GM12892 (cell line): Measurements from ENCODE around the gene NOM1. TPM values are rescaled to one million over a fixed set of nuclear protein-coding genes. Genes with fewer than 3 reads are reported as not detected.
"Not testable (repeated sequence)": the region's sequence is repeated elsewhere in the genome, so short reads cannot be mapped to it uniquely, and the experiment has no call there.

Experiments used
- DNase-seq: peaks from one replicate; pipeline ENCODE4 v3.0.0; 2011; ENCODE audit not compliant: insufficient read length
- FAIRE-seq: peaks from 2 replicates; lab custom pipeline; 2011; peaks lifted over from hg19 to GRCh38; lab: Jason Lieb, UNC
- POLR2A ChIP-seq: IDR thresholded peaks from 2 replicates; pipeline ENCODE4 v1.6.1; 2011; ENCODE audit warnings: low read depth, low read length, control low read depth
- POLR2AphosphoS5 ChIP-seq: IDR thresholded peaks from 2 replicates; pipeline ENCODE4 v1.6.1; 2011; ENCODE audit warnings: low read depth, low read length, control low read depth
- TAF1 ChIP-seq: IDR thresholded peaks from 2 replicates; pipeline ENCODE4 v1.6.1; 2011; ENCODE audit warnings: low read depth, mild to moderate bottlenecking, control low read depth, low read length, borderline replicate concordance
- polyA plus RNA-seq: library from polyadenylated mRNA; unstranded; fragments of >200 nt; gene quantifications from one replicate; pipeline ENCODE4 v1.2.1, GENCODE V29; 2012; ENCODE audit warnings: missing spikeins, inconsistent platforms; ENCODE audit not compliant: missing spikeins

NOM1 gene, protein sequence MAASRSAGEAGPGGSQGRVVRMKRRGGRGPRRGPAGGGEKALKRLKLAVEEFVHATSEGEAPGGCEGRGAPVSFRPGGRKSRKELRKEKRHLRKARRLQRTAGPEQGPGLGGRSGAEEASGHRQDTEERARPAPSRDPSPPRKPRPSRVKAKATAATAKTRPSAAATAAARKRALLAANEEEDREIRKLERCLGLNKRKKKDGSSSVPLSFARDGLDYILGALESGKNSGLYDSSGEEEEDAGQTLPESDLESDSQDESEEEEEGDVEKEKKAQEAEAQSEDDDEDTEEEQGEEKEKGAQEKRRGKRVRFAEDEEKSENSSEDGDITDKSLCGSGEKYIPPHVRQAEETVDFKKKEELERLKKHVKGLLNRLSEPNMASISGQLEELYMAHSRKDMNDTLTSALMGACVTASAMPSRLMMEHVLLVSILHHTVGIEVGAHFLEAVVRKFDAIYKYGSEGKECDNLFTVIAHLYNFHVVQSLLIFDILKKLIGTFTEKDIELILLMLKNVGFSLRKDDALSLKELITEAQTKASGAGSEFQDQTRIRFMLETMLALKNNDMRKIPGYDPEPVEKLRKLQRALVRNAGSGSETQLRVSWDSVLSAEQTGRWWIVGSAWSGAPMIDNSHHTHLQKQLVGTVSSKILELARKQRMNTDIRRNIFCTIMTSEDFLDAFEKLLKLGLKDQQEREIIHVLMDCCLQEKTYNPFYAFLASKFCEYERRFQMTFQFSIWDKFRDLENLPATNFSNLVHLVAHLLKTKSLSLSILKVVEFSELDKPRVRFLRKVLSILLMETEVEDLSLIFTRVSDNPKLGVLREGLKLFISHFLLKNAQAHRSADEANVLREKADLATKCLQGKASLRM
- polyA plus RNA-seq = 16.0 TPM

- FAIRE-seq = peak; percentile 94
- DNase-seq = peak; percentile 93
- TF ChIP-seq POLR2A (peak; percentile 91), TAF1 (peak; percentile 96), POLR2AphosphoS5 (peak; percentile 77)
Observed at GRCh38 chr7:156949541-156950380, at the start of gene NOM1. NOM1 (plus strand) TSS chr7:156949712; CDS start chr7:156949738, 26 bp downstream.

GRCh38 chr7:156900093-156900492 is 49.4 kb upstream of the NOM1 start:
- DNase-seq, FAIRE-seq: not testable (repeated sequence)

GRCh38 chr7:156903232-156903909 is 46.1 kb upstream of the NOM1 start:
- TF ChIP-seq POLR2A (no peak), TAF1 (no peak)
- no peak for FAIRE-seq
- no peak for DNase-seq

DNA sequence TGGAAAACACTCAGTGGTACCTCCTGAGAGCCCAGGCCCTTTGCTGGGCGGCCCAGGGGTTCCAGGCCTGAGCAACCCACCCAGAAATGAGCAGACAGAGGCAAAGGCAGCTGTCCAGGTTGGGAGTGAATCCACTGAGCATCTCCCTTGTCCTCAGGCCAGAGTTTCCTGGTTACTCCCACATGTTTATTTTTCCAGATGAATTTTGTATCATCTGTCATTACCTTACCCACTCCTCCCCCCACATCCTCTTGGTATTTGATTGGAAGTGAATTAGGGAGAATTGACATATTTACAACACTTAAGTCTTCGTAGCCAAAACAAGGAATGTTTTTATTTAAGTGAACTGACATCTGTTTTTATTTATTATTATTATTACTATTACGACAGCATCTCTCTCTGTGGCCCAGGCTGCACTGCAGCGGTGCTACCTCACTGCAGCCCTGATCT is 43.3 kb upstream of the NOM1 start:
- no peak for FAIRE-seq
- no peak for DNase-seq
- no peak for TF ChIP-seq POLR2A
- TF ChIP-seq TAF1 = no peak
- no peak for TF ChIP-seq POLR2AphosphoS5

DNA sequence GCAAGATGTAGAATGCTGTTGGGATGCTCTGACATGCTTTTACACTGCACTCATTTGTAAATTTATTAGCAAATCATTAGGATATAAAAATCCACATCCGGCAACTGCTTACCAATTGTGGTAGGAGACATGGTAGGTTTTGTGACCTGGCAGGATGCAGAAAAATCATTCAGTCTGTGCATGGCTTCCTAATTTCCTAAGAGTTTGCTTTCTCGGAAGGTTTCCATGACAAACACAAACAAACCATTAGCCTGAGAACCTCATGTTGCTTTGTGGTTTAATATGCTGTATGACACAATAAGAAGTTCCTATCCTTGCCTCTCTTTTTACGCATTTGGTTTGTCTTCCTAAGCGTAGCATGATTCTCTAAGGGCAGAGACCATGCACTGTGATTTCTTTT is 41.9 kb upstream of the NOM1 start:
- FAIRE-seq (no peak), DNase-seq (no peak)
- TF ChIP-seq TAF1 = no peak

- not testable (repeated sequence) for DNase-seq, FAIRE-seq
Observed at GRCh38 chr7:156909574-156910252, 39.8 kb upstream of the NOM1 start.

- FAIRE-seq (no peak), DNase-seq (no peak)
- TF ChIP-seq POLR2A (no peak), POLR2AphosphoS5 (no peak), TAF1 (no peak)
Observed at GRCh38 chr7:156918635-156919034, 30.9 kb upstream of the NOM1 start.

- no peak for FAIRE-seq
- TF ChIP-seq POLR2A (no peak), TAF1 (no peak), POLR2AphosphoS5 (no peak)
- DNase-seq = no peak
Observed at GRCh38 chr7:156919132-156919713, 30.3 kb upstream of the NOM1 start.

DNA sequence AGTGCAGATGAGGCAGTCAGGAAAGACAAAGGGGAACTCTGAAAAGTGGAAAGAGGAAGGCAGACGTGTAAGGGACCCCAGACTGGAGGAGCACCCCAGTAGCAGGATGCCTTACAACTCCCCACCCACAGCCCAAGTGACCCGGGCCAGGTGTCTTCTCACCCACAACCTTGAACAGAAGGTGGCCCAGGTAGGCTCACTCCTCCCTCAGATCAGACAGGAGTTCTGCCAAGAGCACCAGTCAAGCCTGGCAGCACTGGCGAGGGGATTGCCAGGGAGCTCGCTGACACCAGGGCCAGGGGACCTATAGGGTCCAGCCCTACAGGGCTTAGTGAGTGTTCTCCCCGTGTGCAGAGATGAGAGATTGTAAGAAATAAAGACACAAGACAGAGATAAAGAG is 29.4 kb upstream of the NOM1 start:
- FAIRE-seq (no peak), DNase-seq (no peak)
- no peak for TF ChIP-seq POLR2A
- TF ChIP-seq POLR2AphosphoS5 = no peak
- TF ChIP-seq TAF1 = no peak

DNA sequence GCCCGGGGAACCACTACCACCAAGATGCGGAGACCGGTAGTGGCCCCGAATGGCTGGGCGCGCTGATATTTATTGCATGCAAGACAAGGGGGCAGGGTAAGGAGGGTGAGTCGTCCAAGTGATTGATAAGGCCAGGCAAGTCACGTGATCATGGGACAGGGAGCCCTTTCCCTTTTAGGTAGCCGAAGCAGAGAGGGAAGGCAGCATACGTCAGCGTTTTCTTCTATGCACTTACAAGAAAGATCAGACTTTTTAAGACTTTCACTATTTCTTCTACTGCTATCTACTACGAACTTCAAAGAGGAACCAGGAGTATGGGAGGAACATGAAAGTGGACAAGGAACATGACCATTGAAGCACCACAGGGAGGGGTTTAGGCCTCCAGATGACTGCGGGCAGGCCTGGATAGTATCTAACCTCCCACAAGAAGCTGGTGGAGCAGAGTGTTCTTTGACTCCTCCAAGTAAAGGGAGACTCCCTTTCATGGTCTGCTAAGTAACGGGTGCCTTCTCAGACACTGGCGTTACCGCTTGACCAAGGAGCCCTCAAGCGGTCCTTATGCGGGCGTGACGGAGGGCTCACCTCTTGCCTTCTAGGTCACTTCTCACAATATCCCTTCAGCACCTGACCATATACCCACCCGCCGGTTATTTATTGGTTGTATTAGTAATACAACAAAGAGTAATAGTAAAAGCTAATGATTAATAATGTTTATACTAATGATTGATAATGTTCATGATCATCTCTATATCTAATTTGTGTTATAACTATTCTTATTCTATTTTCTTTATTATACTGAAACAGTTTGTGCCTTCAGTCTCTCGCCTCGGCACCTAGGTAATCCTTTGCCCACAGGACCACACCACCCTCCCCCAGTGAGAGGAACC is 28.8 kb upstream of the NOM1 start:
- not testable (repeated sequence) for DNase-seq, FAIRE-seq

- FAIRE-seq, DNase-seq: not testable (repeated sequence)
Observed at GRCh38 chr7:156922304-156922703, 27.2 kb upstream of the NOM1 start.

GRCh38 chr7:156925821-156926220 is 23.7 kb upstream of the NOM1 start:
- not testable (repeated sequence) for FAIRE-seq, DNase-seq
